Stimulated activated naive CD8-positive, alpha-beta T cell treated with anti-CD3 and anti-CD28 coated beads, Interleukin-15, Interleukin-2, amounts not matched to agents 100 U/mL and 50 U/mL, for 24 hours (primary cell): ENCODE data around the gene ZDHHC18.
"Not testable (repeated sequence)": the region's sequence is repeated elsewhere in the genome, so short reads cannot be mapped to it uniquely, and the experiment has no call there.

Experiments
- ATAC-seq: fragments of 150-1000 bp; cut with Tn5 transposase; one replicate; pipeline ENCODE4 v1.10.0; 2021
- DNase-seq: peaks from one replicate; pipeline ENCODE4 v3.0.0; 2021

The ZDHHC18 gene

DNA sequence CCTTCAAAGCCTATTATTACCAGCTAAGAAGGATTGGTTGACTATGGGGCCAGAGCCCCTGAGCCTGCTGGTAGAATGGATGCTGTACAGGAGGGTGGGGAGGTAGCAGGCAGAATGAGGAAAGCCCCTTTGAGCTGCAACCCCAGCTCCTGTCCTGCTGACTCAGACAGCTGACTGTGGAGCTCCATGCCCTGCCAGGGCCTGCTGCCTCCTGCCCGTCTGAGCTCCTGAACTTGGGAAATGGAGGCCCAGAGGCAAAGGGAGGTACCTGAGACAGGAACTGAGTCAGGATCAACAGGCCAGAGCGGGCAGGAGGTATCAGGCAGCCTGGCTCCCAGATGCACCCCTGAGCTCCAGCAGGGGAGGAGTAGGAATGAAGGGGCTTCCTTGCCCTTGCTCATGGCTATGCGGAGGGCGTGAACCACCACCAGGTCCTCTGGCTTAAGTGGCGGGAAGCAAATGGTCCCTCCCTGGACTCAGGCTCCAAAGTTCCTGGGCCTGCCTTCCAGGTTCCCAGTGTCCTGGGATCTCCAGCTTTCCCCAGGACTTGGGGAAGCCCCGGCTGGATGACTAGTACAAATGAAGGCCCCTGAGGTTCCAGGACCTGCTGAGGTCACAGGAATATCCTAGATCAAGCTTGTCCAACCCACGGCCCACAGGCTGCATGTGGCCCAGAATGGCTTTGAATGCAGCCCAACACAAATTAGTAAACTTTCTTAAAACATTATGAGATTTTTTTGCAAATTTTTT, 32.6 kb downstream of the ZDHHC18 start:
- peak; percentile 11 for ATAC-seq

DNA sequence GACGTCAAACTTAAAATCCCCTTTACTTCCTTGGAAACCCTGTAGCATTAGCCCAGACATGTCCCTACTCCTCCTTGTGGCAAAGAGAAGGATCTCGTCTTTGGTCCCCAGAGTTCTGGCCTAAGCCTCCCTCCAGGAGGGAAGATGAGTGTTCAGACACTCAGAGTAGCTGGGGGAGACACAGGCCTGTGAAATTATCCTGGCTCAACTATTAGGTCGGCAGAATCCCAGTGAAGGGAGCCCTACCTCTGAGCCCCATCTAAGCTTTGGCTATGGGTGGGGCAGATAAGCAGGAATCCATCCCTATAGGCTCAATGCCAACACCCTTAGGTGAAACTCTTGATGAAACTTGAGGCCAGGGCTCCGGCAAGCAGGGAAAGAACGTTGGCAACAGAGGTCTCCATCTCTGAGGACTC, 34.8 kb downstream of the ZDHHC18 start:
- ATAC-seq = no peak
- DNase-seq = no peak

More for the DNA sequence above, 32.6 kb downstream of the ZDHHC18 start:
- DNase-seq = no peak

- ATAC-seq (no peak), DNase-seq (no peak)
Observed at GRCh38 chr1:26861889-26862378, 35.4 kb downstream of the ZDHHC18 start.

DNA sequence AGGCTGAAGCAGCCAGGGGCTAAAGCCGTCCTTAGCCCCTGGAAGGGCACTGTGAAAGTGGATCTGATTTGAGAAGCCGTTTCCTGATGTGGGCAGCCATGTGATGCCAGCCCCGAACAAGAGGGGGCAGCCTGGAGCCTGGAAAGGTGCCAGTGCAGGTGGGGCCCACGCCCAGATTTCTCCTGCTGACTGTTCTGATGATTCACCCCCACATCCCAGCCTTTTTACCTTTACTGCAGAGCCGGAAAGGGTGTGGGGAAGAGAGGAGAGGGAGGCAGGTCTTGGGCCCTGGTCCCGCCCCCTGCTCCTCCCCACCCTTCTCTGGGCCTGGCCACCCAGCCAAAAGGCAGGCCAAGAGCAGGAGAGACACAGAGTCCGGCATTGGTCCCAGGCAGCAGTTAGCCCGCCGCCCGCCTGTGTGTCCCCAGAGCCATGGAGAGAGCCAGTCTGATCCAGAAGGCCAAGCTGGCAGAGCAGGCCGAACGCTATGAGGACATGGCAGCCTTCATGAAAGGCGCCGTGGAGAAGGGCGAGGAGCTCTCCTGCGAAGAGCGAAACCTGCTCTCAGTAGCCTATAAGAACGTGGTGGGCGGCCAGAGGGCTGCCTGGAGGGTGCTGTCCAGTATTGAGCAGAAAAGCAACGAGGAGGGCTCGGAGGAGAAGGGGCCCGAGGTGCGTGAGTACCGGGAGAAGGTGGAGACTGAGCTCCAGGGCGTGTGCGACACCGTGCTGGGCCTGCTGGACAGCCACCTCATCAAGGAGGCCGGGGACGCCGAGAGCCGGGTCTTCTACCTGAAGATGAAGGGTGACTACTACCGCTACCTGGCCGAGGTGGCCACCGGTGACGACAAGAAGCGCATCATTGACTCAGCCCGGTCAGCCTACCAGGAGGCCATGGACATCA, 36.5 kb downstream of the ZDHHC18 start, which contains the start of gene SFN:
Gene SFN (plus strand): TSS at position 369 of the 904 bp plus-strand sequence. CDS start 64 bp downstream, at position 433.
- ATAC-seq (no peak), DNase-seq (peak; percentile 75)

- DNase-seq = no peak
- ATAC-seq = no peak
Observed at GRCh38 chr1:26863685-26864077, 37.2 kb downstream of the ZDHHC18 start.

- ATAC-seq = peak; percentile 97
- peak; percentile 96 for DNase-seq
Observed at GRCh38 chr1:26864610-26865480, 38.4 kb downstream of the ZDHHC18 start.

GRCh38 chr1:26873097-26873496, 46.6 kb downstream of the ZDHHC18 start:
- ATAC-seq, DNase-seq: not testable (repeated sequence)

GRCh38 chr1:26874896-26875295, 48.4 kb downstream of the ZDHHC18 start:
- ATAC-seq (no peak), DNase-seq (no peak)

- ATAC-seq = no peak
Observed at GRCh38 chr1:26877326-26877725, 50.8 kb downstream of the ZDHHC18 start.

DNA sequence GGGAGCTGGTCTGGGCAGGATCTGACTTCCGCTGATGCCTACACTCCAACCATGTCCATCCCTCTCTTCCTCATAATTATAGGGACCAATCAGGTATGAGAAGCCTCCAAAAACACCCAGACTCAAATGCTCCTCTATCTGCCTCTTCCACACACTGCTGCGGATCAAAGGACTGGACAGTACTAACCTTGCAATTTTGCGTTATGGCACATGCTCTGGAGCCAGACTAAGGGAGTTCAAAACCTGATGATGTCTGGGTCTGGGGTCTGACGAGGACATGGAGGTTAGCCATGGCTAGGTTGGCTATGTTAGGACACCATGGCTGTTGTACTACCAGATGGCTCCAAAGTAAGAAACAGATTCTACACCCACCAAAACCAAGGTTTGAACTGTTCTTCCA, 53.3 kb downstream of the ZDHHC18 start:
- ATAC-seq (no peak), DNase-seq (no peak)

More at GRCh38 chr1:26877326-26877725, 50.8 kb downstream of the ZDHHC18 start:
- DNase-seq = no peak

GRCh38 chr1:26881611-26882010, 55.1 kb downstream of the ZDHHC18 start:
- DNase-seq, ATAC-seq: not testable (repeated sequence)

- DNase-seq = no peak
- no peak for ATAC-seq
Observed at GRCh38 chr1:26882696-26883463, 56.4 kb downstream of the ZDHHC18 start.

GRCh38 chr1:26887125-26887524, 60.6 kb downstream of the ZDHHC18 start:
- no peak for ATAC-seq
- no peak for DNase-seq

DNA sequence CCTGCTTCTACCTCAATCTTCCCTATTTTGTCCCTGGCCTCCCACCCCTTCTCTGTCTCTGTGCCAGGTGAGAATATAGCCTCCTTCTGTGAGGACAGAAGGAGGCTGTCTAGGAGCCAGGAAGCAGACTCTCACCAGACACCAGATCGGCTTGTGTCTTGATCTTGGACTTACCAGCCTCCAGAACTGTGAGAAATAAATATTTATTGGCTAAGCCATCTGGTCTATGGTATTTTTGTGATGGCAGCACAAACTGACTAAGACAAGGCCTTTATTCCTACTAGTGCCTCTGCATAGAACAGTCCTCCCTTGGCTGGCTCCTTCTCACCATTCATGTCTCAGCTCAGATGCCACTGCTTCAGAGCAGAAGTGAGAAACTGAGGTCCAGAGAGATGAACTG, 61.7 kb downstream of the ZDHHC18 start:
- ATAC-seq = no peak

GRCh38 chr1:26889551-26890466, 63.3 kb downstream of the ZDHHC18 start, which contains the start of gene GPN2:
Gene GPN2, minus strand, starts transcription at chr1:26890283. Its CDS starts 187 bp downstream, at chr1:26890096.
- DNase-seq (peak; percentile 84), ATAC-seq (peak; percentile 97)

More for the DNA sequence above, 61.7 kb downstream of the ZDHHC18 start:
- DNase-seq = no peak

DNA sequence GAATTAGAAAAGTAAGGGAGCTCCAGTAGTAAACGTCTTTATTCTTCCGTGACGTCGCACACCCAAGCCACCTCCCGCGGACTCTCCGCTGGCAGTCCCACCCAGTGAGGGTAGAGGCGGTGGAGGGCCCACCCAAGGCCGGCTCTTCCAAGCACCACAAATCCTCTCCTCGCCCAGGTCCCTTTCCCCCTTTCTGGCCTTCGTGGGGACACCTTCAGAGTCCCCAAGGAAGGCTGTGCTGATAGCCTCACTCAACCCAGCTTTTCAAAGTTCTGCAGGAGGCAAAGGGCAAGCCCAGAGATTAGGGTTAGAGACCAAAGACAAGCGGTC, 63.9 kb downstream of the ZDHHC18 start:
- ATAC-seq (peak; percentile 53), DNase-seq (no peak)

- ATAC-seq (no peak), DNase-seq (no peak)
Observed at GRCh38 chr1:26894263-26894662, 67.8 kb downstream of the ZDHHC18 start.

GRCh38 chr1:26897351-26897750, 70.9 kb downstream of the ZDHHC18 start:
- ATAC-seq = no peak
- no peak for DNase-seq

GRCh38 chr1:26900001-26900814, 73.7 kb downstream of the ZDHHC18 start, which contains the start of gene GPATCH3:
Gene GPATCH3, minus strand, starts transcription at chr1:26900467. Its CDS starts 25 bp downstream, at chr1:26900442.
- ATAC-seq (peak; percentile 92), DNase-seq (peak; percentile 89)
